Panc1 (cell line): ENCODE measurements around the gene MEP1B. TPM values are rescaled to one million over a fixed set of nuclear protein-coding genes. Genes with fewer than 3 reads are reported as not detected.

ENCODE experiments used
- ATAC-seq: fragments of 200-7000 bp; cut with Tn5 transposase; 2 replicates; pipeline ENCODE4 v1.9.1; 2020; ENCODE audit warnings: mild to moderate bottlenecking, moderate library complexity
- BruUV-seq: library from RNA; stranded (reverse); fragments of 400-500 nt; replicated peaks from 2 replicates; lab custom pipeline; 2021; lab: Mats Ljungman, UMichigan
- CTCF ChIA-PET: fragments of 300-600 bp; sonication (Branson Sonifier 250); formaldehyde crosslinking; loops from one replicate; lab custom pipeline; 2022; ENCODE audit warnings: antibody characterized with exemption; lab: Charles Lee
- POLR2A ChIA-PET: fragments of 300-600 bp; sonication (Branson Sonifier 250); formaldehyde crosslinking; loops from one replicate; lab custom pipeline; 2022; ENCODE audit warnings: antibody characterized with exemption; lab: Charles Lee
- DNase-seq: peaks from one replicate; pipeline ENCODE4 v3.0.0-alpha.2; 2010; ENCODE audit warnings: low read depth, low spot score
- H3K27ac ChIP-seq: 2 replicates; pipeline ENCODE4 v1.5.1; 2011; ENCODE audit warnings: mild to moderate bottlenecking, low read length, inconsistent platforms
- H3K27me3 ChIP-seq: fragments of 200-500 bp; sonication (Bioruptor generic); 2 replicates; pipeline ENCODE4 v1.6.0; 2014; ENCODE audit warnings: low read length, inconsistent platforms; ENCODE audit not compliant: control insufficient read depth, insufficient read depth
- H3K36me3 ChIP-seq: fragments of 200-500 bp; sonication (Bioruptor generic); 2 replicates; pipeline ENCODE4 v1.5.1; 2014; ENCODE audit warnings: inconsistent platforms, mild to moderate bottlenecking, low read length, moderate library complexity; ENCODE audit not compliant: control insufficient read depth, insufficient read depth
- H3K4me1 ChIP-seq: 2 replicates; pipeline ENCODE4 v1.5.1; 2011; ENCODE audit warnings: inconsistent platforms, mild to moderate bottlenecking, low read length, moderate library complexity; ENCODE audit not compliant: control insufficient read depth, insufficient read depth
- H3K4me3 ChIP-seq, 2 experiments: 2 replicates each; pipeline ENCODE4 v1.5.1; 2011 to 2012; ENCODE audit warnings: low read depth in 2 of 2, low read length in 2 of 2, mild to moderate bottlenecking in 2 of 2, inconsistent platforms in 1 of 2, moderate library complexity in 1 of 2
- H3K9me3 ChIP-seq: fragments of 200-500 bp; sonication (Bioruptor generic); 2 replicates; pipeline ENCODE4 v1.5.1; 2014; ENCODE audit warnings: low read depth, mild to moderate bottlenecking, inconsistent platforms, low read length, moderate library complexity; ENCODE audit not compliant: control insufficient read depth, insufficient read depth
- CTCF ChIP-seq: fragments of 450-650 bp; IDR thresholded peaks from 2 replicates; pipeline ENCODE4 v1.5.1; 2017; ENCODE audit warnings: mild to moderate bottlenecking
- POLR2AphosphoS5 ChIP-seq: IDR thresholded peaks from 2 replicates; pipeline ENCODE4 v1.6.1; 2012; ENCODE audit warnings: mild to moderate bottlenecking, low read depth, low read length, moderate library complexity
- REST ChIP-seq, 2 experiments: IDR thresholded peaks; 2 replicates each; pipeline ENCODE4 v1.6.1; 2011 to 2012; ENCODE audit warnings: low read depth in 2 of 2, control low read depth in 1 of 2, low read length in 1 of 2, mild to moderate bottlenecking in 1 of 2, moderate library complexity in 1 of 2; ENCODE audit not compliant: insufficient read depth in 1 of 2
- SIN3A ChIP-seq: IDR thresholded peaks from 2 replicates; pipeline ENCODE4 v1.6.1; 2012; ENCODE audit warnings: low read depth, mild to moderate bottlenecking, low read length, moderate library complexity, borderline replicate concordance; ENCODE audit not compliant: insufficient read depth
- TCF7L2 ChIP-seq: IDR thresholded peaks from 2 replicates; pipeline ENCODE4 v1.6.1; 2011; ENCODE audit warnings: mild to moderate bottlenecking, low read depth, low read length, inconsistent platforms
- in situ Hi-C: cut with HindIII; loops from 2 replicates; pipeline ENCODE4 v1.10.0; 2016; ENCODE audit warnings: low sequenced_read_pairs, low pct_unique_long_range_greater_than_20kb
- intact Hi-C: fragments of 100-400 bp; cut with micrococcal nuclease; formaldehyde crosslinking; loops from one replicate; pipeline ENCODE4 v1.10.0; 2022; ENCODE audit not compliant: unreplicated experiment
- total RNA-seq: library from RNA; stranded (reverse); gene quantifications from one replicate; pipeline ENCODE4 v1.2.1, GENCODE V29; 2021; ENCODE audit not compliant: unreplicated experiment

The MEP1B gene
- total RNA-seq, 1 experiment from 2014 or later = 0.28 TPM

- H3K9me3 ChIP-seq = no peaks in the 10 kb centered on the region
- H3K4me3 ChIP-seq = no peak overlapping the region
- no peaks in the 10 kb centered on the region for H3K36me3 ChIP-seq
- no peaks in the 10 kb centered on the region for H3K27me3 ChIP-seq
- POLR2A ChIA-PET = no interaction called here
- ATAC-seq (no peak), DNase-seq (no peak)
- H3K27ac ChIP-seq = no peak overlapping the region
- H3K4me1 ChIP-seq = no peaks in the 10 kb centered on the region
- in situ Hi-C loops (no loop called here), intact Hi-C loops (loop anchor here (10.0 kb wide), 1 partner anchor 304 kb away; no protein-coding TSS in a partner anchor)
- TF ChIP-seq SIN3A = no peak
- no peak for TF ChIP-seq REST (IDR thresholded peaks at IDR 0.05; ENCODE audit: insufficient read depth in 1 of 2, low read depth in 2 of 2, low read length in 1 of 2)
- TF ChIP-seq POLR2AphosphoS5 = no peak
- no peak for TF ChIP-seq TCF7L2
- no peak for TF ChIP-seq CTCF
- CTCF ChIA-PET = no interaction called here
- no TSS peak for BruUV-seq
Observed at GRCh38 chr18:32160547-32160946, 29.3 kb upstream of the MEP1B start.

- H3K27me3 ChIP-seq = no peaks in the 10 kb centered on the region
- intact Hi-C loops (loop anchor here (10.0 kb wide), 1 partner anchor 297 kb away; no protein-coding TSS in a partner anchor), in situ Hi-C loops (no loop called here)
- ChIA-PET POLR2A (interaction anchor here (0.7 kb wide), 1 partner anchor 140 kb away, joined by 4 read pairs; no protein-coding TSS in a partner anchor), CTCF (no interaction called here)
- TF ChIP-seq TCF7L2 = no peak
- TF ChIP-seq POLR2AphosphoS5 = no peak
- TF ChIP-seq SIN3A = no peak
- no peak for TF ChIP-seq CTCF
- TF ChIP-seq REST (IDR thresholded peaks at IDR 0.05; ENCODE audit: insufficient read depth in 1 of 2, low read depth in 2 of 2, low read length in 1 of 2) = no peak
- no peak for DNase-seq
- ATAC-seq = no peak
- H3K27ac ChIP-seq = no peak overlapping the region
- H3K4me1 ChIP-seq = no peaks in the 10 kb centered on the region
- H3K36me3 ChIP-seq = no peaks in the 10 kb centered on the region
- H3K4me3 ChIP-seq = no peak overlapping the region
- BruUV-seq = no TSS peak
- no peaks in the 10 kb centered on the region for H3K9me3 ChIP-seq
Observed at GRCh38 chr18:32167980-32168730, 21.7 kb upstream of the MEP1B start.
